AG09309 (cell line): ENCODE results near the gene VILL.
"Not testable (repeated sequence)": the region's sequence is repeated elsewhere in the genome, so short reads cannot be mapped to it uniquely, and the experiment has no call there.

ENCODE experiments used
- DNase-seq: peaks from one replicate; pipeline ENCODE4 v3.0.0-alpha.2; 2010; ENCODE audit warnings: low read depth
- H3K4me3 ChIP-seq: 2 replicates; pipeline ENCODE4 v1.5.1; 2011; ENCODE audit warnings: mild to moderate bottlenecking, low read depth, low read length, moderate library complexity; ENCODE audit not compliant: control insufficient read depth
- TF ChIP-seq, protein P1 (sequence below): IDR thresholded peaks from 2 replicates; pipeline ENCODE4 v1.5.1; 2011; ENCODE audit warnings: mild to moderate bottlenecking, low read depth, low read length, inconsistent platforms; ENCODE audit not compliant: insufficient read depth, control insufficient read depth; ENCODE audit errors: missing control alignments

Gene VILL

GRCh38 chr3:37969596-37970100 is 20.9 kb upstream of the VILL start:
- H3K4me3 ChIP-seq: no peak overlapping the region
- TF ChIP-seq, protein P1, sequence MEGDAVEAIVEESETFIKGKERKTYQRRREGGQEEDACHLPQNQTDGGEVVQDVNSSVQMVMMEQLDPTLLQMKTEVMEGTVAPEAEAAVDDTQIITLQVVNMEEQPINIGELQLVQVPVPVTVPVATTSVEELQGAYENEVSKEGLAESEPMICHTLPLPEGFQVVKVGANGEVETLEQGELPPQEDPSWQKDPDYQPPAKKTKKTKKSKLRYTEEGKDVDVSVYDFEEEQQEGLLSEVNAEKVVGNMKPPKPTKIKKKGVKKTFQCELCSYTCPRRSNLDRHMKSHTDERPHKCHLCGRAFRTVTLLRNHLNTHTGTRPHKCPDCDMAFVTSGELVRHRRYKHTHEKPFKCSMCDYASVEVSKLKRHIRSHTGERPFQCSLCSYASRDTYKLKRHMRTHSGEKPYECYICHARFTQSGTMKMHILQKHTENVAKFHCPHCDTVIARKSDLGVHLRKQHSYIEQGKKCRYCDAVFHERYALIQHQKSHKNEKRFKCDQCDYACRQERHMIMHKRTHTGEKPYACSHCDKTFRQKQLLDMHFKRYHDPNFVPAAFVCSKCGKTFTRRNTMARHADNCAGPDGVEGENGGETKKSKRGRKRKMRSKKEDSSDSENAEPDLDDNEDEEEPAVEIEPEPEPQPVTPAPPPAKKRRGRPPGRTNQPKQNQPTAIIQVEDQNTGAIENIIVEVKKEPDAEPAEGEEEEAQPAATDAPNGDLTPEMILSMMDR: no peak
- DNase-seq: no peak

GRCh38 chr3:37970802-37971201 is 19.8 kb upstream of the VILL start:
- TF ChIP-seq, protein P1: no peak
- no peak for DNase-seq
- no peak overlapping the region for H3K4me3 ChIP-seq

DNA sequence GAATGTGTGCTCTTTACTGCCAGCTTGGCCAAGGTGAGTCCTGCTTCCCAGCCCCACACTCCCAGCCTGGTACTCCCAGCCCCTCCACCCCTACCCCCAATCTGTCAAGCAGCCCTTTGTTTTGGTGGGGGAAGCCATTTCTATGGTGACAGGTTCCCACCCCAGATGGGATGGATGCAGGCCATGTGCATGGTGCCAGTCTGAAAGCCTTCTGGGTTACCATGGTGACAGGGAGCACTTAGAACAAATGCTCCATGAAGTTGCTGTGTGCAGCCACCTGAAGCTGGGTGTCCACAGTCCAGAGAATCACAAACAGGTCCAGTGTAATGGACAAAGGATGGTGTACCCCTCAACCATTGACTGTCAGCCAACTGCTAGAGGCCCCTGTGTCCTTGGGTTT is 19.1 kb upstream of the VILL start:
- H3K4me3 ChIP-seq: no peak overlapping the region

GRCh38 chr3:37972056-37972455 is 18.5 kb upstream of the VILL start:
- not testable (repeated sequence) for DNase-seq

More for the DNA sequence above, 19.1 kb upstream of the VILL start:
- TF ChIP-seq, protein P1: no peak
- DNase-seq: no peak

DNA sequence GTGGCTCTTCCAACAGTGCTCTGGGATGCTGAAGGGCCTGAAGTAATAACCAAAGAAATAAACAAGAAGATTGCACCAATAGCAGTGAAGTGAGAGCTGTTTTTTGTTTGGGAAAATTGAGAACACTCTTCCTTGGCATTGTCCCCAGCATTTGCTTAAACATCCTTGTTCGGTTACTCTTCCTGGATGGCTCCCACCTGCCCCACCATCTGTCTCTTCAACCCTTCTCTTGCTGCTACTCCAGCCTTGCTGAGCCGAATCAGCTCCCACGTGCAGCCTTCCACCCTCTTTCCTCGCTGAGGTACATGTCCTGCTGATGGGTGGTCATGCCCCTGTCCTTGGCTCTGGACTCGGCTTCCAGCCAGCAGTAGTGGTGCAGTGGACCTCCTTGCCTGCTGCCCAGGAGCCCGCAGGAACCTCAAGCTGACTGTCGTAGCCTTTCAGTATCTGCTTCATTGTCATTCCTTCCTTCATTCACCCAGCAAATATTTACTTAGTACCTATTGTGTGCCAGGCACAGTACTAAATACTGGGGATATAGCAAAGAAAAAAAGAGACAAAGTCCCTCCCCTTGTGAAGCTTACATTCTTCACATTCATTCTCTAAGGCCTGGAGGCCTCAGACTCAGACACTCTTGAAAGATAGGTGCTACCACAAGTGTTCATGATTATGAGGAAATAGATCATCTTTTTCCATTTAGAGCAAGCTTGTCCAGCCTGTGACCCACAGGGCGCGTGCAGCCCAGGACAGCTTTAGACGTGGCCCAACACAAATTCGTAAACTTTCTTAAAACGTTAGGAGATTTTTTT is 17.1 kb upstream of the VILL start:
- TF ChIP-seq, protein P1: no peak
- no peak for DNase-seq
- H3K4me3 ChIP-seq: no peak overlapping the region

More at GRCh38 chr3:37972056-37972455, 18.5 kb upstream of the VILL start:
- H3K4me3 ChIP-seq: not testable (repeated sequence)

DNA sequence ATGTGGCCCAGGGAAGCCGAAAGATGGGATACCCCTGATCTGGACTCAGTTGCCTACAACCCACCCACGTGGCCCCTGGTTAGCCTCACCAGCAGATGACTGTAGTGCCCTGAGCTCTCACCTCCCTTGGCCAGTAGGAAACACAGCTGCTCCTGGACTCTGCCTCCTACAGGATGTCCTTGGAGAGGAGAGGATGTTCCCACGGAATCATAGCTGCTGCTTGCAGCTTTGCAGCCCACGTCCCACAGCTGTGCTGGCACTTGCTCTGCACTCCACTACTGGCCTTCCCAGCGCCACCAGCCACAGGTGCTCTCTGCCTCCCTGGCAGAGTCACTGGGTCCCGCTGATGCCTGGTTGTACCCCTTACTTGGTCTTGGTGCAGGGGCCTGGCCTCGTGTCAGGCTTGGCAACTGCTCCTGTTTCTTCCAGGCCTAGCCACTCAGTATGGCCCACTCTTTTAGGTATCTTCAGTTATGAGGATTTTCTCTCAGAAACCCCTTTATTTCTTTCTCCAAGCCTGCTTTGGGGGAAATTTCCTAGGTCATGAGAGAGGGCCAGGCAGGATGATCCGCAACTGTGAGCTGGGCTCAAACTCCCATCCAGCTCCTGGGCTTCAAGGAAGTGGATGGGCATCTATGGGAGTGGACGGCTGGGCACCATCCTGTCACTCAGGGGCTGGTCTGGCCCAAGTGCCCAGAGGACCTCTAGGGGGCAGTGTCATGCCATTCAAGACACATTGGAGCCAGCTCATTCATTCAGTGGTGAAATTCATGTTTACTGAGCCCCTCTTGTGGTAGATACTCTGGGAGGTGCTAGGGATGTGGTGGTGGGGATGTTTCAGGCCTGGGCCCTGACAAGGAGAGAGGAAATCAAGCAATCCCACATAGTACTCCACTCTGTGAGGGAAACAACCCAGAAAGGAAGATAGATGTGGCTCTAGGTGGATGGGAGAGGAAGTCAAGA is 16.2 kb upstream of the VILL start:
- DNase-seq: no peak
- TF ChIP-seq, protein P1: peak; percentile 83
- no peak overlapping the region for H3K4me3 ChIP-seq
